RWPE1 (cell line): ENCODE results near the gene RBKS.

Experiments
- CTCF ChIA-PET: fragments of 350-600 bp; sonication (Branson Sonifier 250); formaldehyde crosslinking; extraction: SDS; loops from one replicate; lab custom pipeline; 2021; lab: Yijun Ruan, JAX
- POLR2A ChIA-PET: fragments of 400-600 bp; formaldehyde crosslinking; extraction: SDS; loops from one replicate; lab custom pipeline; 2020; ENCODE audit warnings: antibody characterized with exemption; ENCODE audit not compliant: low non-redundant PET; lab: Yijun Ruan, JAX
- DNase-seq: peaks from one replicate; pipeline ENCODE4 v3.0.0; 2012; ENCODE audit warnings: low spot score
- H3K27ac ChIP-seq: fragments of 450-650 bp; 2 replicates; pipeline ENCODE4 v1.5.1; 2017
- CTCF ChIP-seq: fragments of 450-650 bp; conservative IDR thresholded peaks from 2 replicates; pipeline ENCODE4 v1.5.1; 2017; ENCODE audit warnings: low read depth, mild to moderate bottlenecking

The RBKS gene

GRCh38 chr2:27792759-27793158, 97.4 kb downstream of the RBKS start:
- ChIA-PET POLR2A (no interaction called here), CTCF (interaction anchor here (0.6 kb wide), 1 partner anchor 20 kb away, joined by 3 read pairs; no protein-coding TSS in a partner anchor)
- DNase-seq: no peak
- TF ChIP-seq CTCF: no peak
- H3K27ac ChIP-seq: peak overlapping the region; percentile 29; the same call in 1 of the 2 replicates

DNA sequence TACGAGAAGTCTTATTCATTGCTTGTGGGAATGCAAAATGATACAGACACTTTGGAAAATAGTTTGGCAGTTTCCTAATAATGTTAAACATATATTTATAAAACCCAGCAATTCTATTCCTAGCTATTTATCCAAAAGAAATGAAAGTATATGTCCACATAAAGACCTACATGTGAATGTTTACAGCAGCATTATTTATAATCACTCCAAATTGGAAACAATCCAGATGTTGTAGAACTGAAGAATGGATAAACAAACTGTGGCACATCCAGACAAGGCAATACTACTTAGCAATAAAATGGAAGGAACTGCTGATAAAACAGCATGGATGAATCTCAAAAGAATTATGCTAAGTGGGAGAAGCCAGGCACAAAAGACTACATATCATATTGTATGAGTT, 99.4 kb downstream of the RBKS start:
- ChIA-PET POLR2A (no interaction called here), CTCF (interaction anchor here (0.6 kb wide), 1 partner anchor 830 kb away, joined by 3 read pairs; no protein-coding TSS in a partner anchor)
- no peak for TF ChIP-seq CTCF
- H3K27ac ChIP-seq: no peak overlapping the region
- DNase-seq: no peak

GRCh38 chr2:27782701-27783100, 107.5 kb downstream of the RBKS start:
- no peak for TF ChIP-seq CTCF
- DNase-seq: no peak
- H3K27ac ChIP-seq: no peak overlapping the region
- POLR2A ChIA-PET: no interaction called here
- CTCF ChIA-PET: interaction anchor here (0.7 kb wide), 2 partner anchors 25 to 346 kb away, joined by 3 to 4 read pairs; no protein-coding TSS in a partner anchor

DNA sequence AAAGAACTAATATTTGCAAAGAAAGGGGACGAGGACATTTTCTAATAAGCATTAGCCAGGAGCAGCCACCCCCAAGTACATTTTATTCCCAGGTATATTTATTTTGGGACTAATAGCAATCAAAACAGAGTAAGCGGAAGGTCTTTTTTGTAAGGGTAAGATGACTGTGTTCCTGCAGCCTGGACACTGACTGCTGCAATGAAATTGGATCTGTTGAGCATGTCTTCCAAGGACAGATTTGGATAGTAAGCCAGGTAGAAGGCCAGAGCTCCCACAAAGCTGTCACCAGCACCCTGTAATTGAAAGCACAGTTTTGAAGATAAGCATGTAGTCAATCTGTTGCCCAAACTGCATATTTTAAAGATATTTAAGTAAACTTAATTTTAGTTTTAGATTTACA, 108.7 kb downstream of the RBKS start:
- ChIA-PET POLR2A (no interaction called here), CTCF (interaction anchor here (1.4 kb wide), 1 partner anchor 26 kb away, joined by 4 read pairs; no protein-coding TSS in a partner anchor)
- DNase-seq: no peak
- no peak overlapping the region for H3K27ac ChIP-seq
- TF ChIP-seq CTCF: no peak

DNA sequence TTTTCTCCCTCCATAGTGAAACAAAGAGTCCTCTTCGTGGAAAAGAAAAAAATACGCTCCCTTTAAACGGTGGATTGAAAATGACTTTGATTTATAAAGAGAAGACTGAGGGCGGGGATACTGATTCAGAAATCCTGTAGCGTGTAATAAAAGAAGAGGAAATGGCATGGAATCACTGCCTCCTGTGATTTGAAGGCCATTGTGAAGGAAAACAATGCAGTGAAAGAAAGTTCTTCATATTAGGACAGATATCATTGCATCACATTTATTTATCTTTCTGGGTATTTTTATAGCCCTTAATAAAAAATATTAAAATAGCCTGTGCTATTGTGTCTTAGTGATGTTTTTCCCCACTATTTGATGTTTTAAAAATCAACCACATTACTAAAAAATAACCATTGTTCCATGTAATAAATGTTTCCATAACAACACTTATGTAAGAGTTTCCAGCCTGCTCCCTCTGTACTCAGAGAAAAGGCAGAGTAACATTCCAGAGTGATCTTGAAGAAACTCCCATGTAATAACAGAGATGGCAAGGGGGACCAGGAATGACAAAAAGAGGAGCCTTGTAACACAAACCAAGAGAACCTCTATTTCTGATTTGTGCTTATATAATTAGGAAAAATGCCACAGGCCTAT, 110.7 kb downstream of the RBKS start:
- POLR2A ChIA-PET: no interaction called here
- CTCF ChIA-PET: no interaction called here
- TF ChIP-seq CTCF: no peak
- DNase-seq: no peak
- no peak overlapping the region for H3K27ac ChIP-seq

DNA sequence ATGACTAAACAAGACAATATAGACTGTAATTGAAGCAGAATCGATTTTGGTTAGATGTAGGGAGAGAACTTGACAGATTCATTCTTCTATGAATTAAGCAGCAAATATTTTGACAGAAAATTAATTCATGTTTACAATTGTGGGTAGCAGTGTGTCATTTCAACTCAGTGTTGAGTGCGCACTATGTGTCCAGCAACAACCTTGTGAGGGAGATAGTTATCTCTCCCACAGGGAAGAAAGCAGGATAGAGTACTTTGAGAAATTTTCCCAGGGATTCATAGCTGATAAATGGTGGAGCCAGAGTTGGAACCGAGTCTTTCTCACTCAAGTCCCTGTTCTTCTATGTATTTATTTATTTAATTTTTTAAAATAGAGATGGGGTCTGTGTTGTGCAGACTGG, 113.5 kb downstream of the RBKS start:
- ChIA-PET POLR2A (interaction anchor here (0.5 kb wide), 1 partner anchor 84 kb away, joined by 4 read pairs; no protein-coding TSS in a partner anchor), CTCF (interaction anchor here (0.6 to 1.3 kb wide), 3 partner anchors 73 to 752 kb away, joined by 3 to 4 read pairs (median 3); no protein-coding TSS in a partner anchor)
- TF ChIP-seq CTCF: no peak
- DNase-seq: no peak
- H3K27ac ChIP-seq: peak overlapping the region; percentile 79
